ENCODE data around the gene C1QC. TPM values are rescaled to one million over a fixed set of nuclear protein-coding genes. Genes with fewer than 3 reads are reported as not detected.
A peak's percentile ranks its signal among the peaks of the same experiment; 100 is the strongest.

C1QC gene
- total and polyA plus RNA-seq, 4 donors = 41.3 to 554 (median 230) TPM

- WGBS, 2 donors = 69 to 81% methylated on average over 13 of the region's 13 CpGs
- H3K4me3 ChIP-seq = no peak overlapping the region
- H3K9me3 ChIP-seq (ENCODE audit: control insufficient read depth in 4 of 4, insufficient read depth in 3 of 4, low read length in 3 of 4) = no peaks in the 10 kb centered on the region
- H3K27me3 ChIP-seq (ENCODE audit: control insufficient read depth in 3 of 3, insufficient read depth in 3 of 3, low read length in 2 of 3) = no peaks in the 10 kb centered on the region
- H3K36me3 ChIP-seq (ENCODE audit: control insufficient read depth in 4 of 4, insufficient read depth in 4 of 4, low read length in 4 of 4) = no peaks in the 10 kb centered on the region
- no peak overlapping the region for H3K27ac ChIP-seq (ENCODE audit: low read depth in 1 of 2, low read length in 1 of 2)
- TF ChIP-seq, protein P1, sequence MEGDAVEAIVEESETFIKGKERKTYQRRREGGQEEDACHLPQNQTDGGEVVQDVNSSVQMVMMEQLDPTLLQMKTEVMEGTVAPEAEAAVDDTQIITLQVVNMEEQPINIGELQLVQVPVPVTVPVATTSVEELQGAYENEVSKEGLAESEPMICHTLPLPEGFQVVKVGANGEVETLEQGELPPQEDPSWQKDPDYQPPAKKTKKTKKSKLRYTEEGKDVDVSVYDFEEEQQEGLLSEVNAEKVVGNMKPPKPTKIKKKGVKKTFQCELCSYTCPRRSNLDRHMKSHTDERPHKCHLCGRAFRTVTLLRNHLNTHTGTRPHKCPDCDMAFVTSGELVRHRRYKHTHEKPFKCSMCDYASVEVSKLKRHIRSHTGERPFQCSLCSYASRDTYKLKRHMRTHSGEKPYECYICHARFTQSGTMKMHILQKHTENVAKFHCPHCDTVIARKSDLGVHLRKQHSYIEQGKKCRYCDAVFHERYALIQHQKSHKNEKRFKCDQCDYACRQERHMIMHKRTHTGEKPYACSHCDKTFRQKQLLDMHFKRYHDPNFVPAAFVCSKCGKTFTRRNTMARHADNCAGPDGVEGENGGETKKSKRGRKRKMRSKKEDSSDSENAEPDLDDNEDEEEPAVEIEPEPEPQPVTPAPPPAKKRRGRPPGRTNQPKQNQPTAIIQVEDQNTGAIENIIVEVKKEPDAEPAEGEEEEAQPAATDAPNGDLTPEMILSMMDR (IDR thresholded peaks at IDR 0.05; ENCODE audit: control extremely low read depth, extremely low read depth) = no peak
- peak overlapping the region in 1 of 2 donors; percentile 7 for H3K9ac ChIP-seq (ENCODE audit: insufficient read depth in 1 of 2, low read length in 2 of 2)
- DNase-seq = no peak
- no peak for ATAC-seq (ENCODE audit: insufficient read depth, low FRiP score)
- peaks cover 0 to 6% (median 0%) of the 10 kb centered on the region in 5 donors for H3K4me1 ChIP-seq (ENCODE audit: control insufficient read depth in 5 of 5, insufficient read depth in 5 of 5, low read length in 5 of 5)
Observed at GRCh38 chr1:22691031-22691753, 47.8 kb downstream of the C1QC start.

GRCh38 chr1:22694172-22694571 is 50.7 kb downstream of the C1QC start:
- Histone ChIP-seq H3K4me1 (ENCODE audit: control insufficient read depth in 5 of 5, insufficient read depth in 5 of 5, low read length in 5 of 5) (peaks cover 0 to 6% (median 0%) of the 10 kb centered on the region in 5 donors), H3K9ac (ENCODE audit: insufficient read depth in 1 of 2, low read length in 2 of 2) (no peak overlapping the region), H3K9me3 (ENCODE audit: control insufficient read depth in 4 of 4, insufficient read depth in 3 of 4, low read length in 3 of 4) (no peaks in the 10 kb centered on the region), H3K36me3 (ENCODE audit: control insufficient read depth in 4 of 4, insufficient read depth in 4 of 4, low read length in 4 of 4) (no peaks in the 10 kb centered on the region), H3K4me3 (no peak overlapping the region), H3K27ac (ENCODE audit: low read depth in 1 of 2, low read length in 1 of 2) (no peak overlapping the region), H3K27me3 (ENCODE audit: control insufficient read depth in 3 of 3, insufficient read depth in 3 of 3, low read length in 2 of 3) (no peaks in the 10 kb centered on the region)
- DNase-seq = no peak
- WGBS, 2 donors = 92% methylated on average over 5 of the region's 5 CpGs
- TF ChIP-seq, protein P1 (IDR thresholded peaks at IDR 0.05; ENCODE audit: control extremely low read depth, extremely low read depth) = no peak
- ATAC-seq (ENCODE audit: insufficient read depth, low FRiP score) = no peak

GRCh38 chr1:22696610-22697009 is 53.2 kb downstream of the C1QC start:
- Histone ChIP-seq H3K9ac (ENCODE audit: insufficient read depth in 1 of 2, low read length in 2 of 2) (no peak overlapping the region), H3K9me3 (ENCODE audit: control insufficient read depth in 4 of 4, insufficient read depth in 3 of 4, low read length in 3 of 4) (no peaks in the 10 kb centered on the region), H3K27me3 (ENCODE audit: control insufficient read depth in 3 of 3, insufficient read depth in 3 of 3, low read length in 2 of 3) (no peaks in the 10 kb centered on the region), H3K36me3 (ENCODE audit: control insufficient read depth in 4 of 4, insufficient read depth in 4 of 4, low read length in 4 of 4) (no peaks in the 10 kb centered on the region), H3K4me1 (ENCODE audit: control insufficient read depth in 5 of 5, insufficient read depth in 5 of 5, low read length in 5 of 5) (no peaks in the 10 kb centered on the region), H3K27ac (ENCODE audit: low read depth in 1 of 2, low read length in 1 of 2) (no peak overlapping the region), H3K4me3 (no peak overlapping the region)
- ATAC-seq (ENCODE audit: insufficient read depth, low FRiP score) (no peak), DNase-seq (no peak)
- TF ChIP-seq, protein P1 (IDR thresholded peaks at IDR 0.05; ENCODE audit: control extremely low read depth, extremely low read depth) = no peak
- WGBS, 2 donors = 80 to 83% methylated on average over 3 of the region's 3 CpGs

Small RNA genes within 50 kb of the gene (small RNA-seq; reads per million reads assigned to genes)
- not detected for gene MIR6127 (ENCODE audit: low replicate concordance)

Other genes with a start within 250 kb of the C1QC start
- gene ZBTB40, start 191.8 kb upstream of the C1QC start, total RNA-seq = 10 to 100 TPM; 16.6 to 19.3 TPM
- gene ZBTB40, start 191.8 kb upstream of the C1QC start, polyA plus RNA-seq = 1 to 10 TPM; 6.6 to 7.4 TPM
- gene EPHA8, start 80.1 kb upstream of the C1QC start, total RNA-seq = not detected
- under 1 TPM in 1 of 2 donors, not detected in 1; 0.01 TPM for gene EPHA8, start 80.1 kb upstream of the C1QC start, polyA plus RNA-seq
- gene C1QA, start 7.0 kb upstream of the C1QC start, total RNA-seq = 100 to 1,000 TPM in 1 of 2 donors, 10 to 100 TPM in 1; 27.4 to 502 TPM
- 100 to 1,000 TPM; 279 to 513 TPM for gene C1QA, start 7.0 kb upstream of the C1QC start, polyA plus RNA-seq
- gene C1QB, start 9.6 kb downstream of the C1QC start, total RNA-seq = 100 to 1,000 TPM in 1 of 2 donors, 10 to 100 TPM in 1; 39.6 to 702 TPM
- 100 to 1,000 TPM; 354 to 508 TPM for gene C1QB, start 9.6 kb downstream of the C1QC start, polyA plus RNA-seq
- gene EPHB2, start 67.2 kb downstream of the C1QC start, total RNA-seq = 1 to 10 TPM; 6.7 to 8.5 TPM
- 1 to 10 TPM; 1.2 to 4.8 TPM for gene EPHB2, start 67.2 kb downstream of the C1QC start, polyA plus RNA-seq